BLaER1 treated with 17β-estradiol and CSF1 and Interleukin-3, amounts not matched to agents 10 nM and 100 nM (cell line): ENCODE results near the gene MEN1.

ENCODE experiments used
- H3K27ac ChIP-seq, 11 experiments: shearing (Covaris generic); formaldehyde crosslinking; 2 replicates each; pipeline ENCODE4 v1.8.1; 2022
- H3K27me3 ChIP-seq, 11 experiments: shearing (Covaris generic); formaldehyde crosslinking; 2 replicates each; pipeline ENCODE4 v1.8.1; 2022
- H3K36me3 ChIP-seq, 11 experiments: shearing (Covaris generic); formaldehyde crosslinking; 2 replicates each; pipeline ENCODE4 v1.8.1; 2022
- H3K4me1 ChIP-seq, 10 experiments: shearing (Covaris generic); formaldehyde crosslinking; 2 replicates each; pipeline ENCODE4 v1.8.1; 2022
- H3K4me2 ChIP-seq, 11 experiments: shearing (Covaris generic); formaldehyde crosslinking; 2 replicates each; pipeline ENCODE4 v1.8.1; 2022
- H3K4me3 ChIP-seq, 10 experiments: shearing (Covaris generic); formaldehyde crosslinking; 2 replicates each; pipeline ENCODE4 v1.8.1; 2022
- H3K9ac ChIP-seq, 11 experiments: shearing (Covaris generic); formaldehyde crosslinking; 2 replicates each; pipeline ENCODE4 v1.8.1; 2022
- H3K9me3 ChIP-seq, 11 experiments: shearing (Covaris generic); formaldehyde crosslinking; replicated peaks in 1 of 11; 2 replicates each; pipeline ENCODE4 v1.8.1; 2022
- H4K20me1 ChIP-seq, 11 experiments: shearing (Covaris generic); formaldehyde crosslinking; 2 replicates each; pipeline ENCODE4 v1.8.1; 2022
- Cebpa-rat ChIP-seq, 11 experiments: shearing (Covaris generic); IDR thresholded peaks; 2 replicates each; pipeline ENCODE4 v1.8.1; 2022

The MEN1 gene

GRCh38 chr11:64763526-64764039 lies 46.8 kb downstream of the MEN1 start:
- H3K9ac ChIP-seq: peak overlapping the region; percentile 50 to 72 (median 67)
- H3K27ac ChIP-seq: peak overlapping the region in 10 of 11 experiments; percentile 42 to 82 (median 70); a peak in 20 of 22 replicates
- H3K4me1 ChIP-seq: peaks cover 84 to 98% (median 93%) of the 10 kb centered on the region in 10 experiments
- no peak for TF ChIP-seq Cebpa-rat (IDR thresholded peaks at IDR 0.05)
- H3K4me3 ChIP-seq: peak overlapping the region in 5 of 10 experiments; percentile 7 to 44 (median 21); a peak in 7 of 20 replicates
- H3K36me3 ChIP-seq: peaks cover 59 to 73% (median 67%) of the 10 kb centered on the region in 11 experiments
- peak overlapping the region; percentile 63 to 91 (median 86) for H3K4me2 ChIP-seq
- H3K9me3 ChIP-seq: no peaks in the 10 kb centered on the region
- no peaks in the 10 kb centered on the region for H3K27me3 ChIP-seq
- H4K20me1 ChIP-seq: peaks cover 77 to 94% (median 91%) of the 10 kb centered on the region in 11 experiments

GRCh38 chr11:64762674-64763525 lies 47.5 kb downstream of the MEN1 start:
- Histone ChIP-seq H3K4me1 (peaks cover 77 to 93% (median 86%) of the 10 kb centered on the region in 10 experiments), H3K27ac (peak overlapping the region; percentile 7 to 82 (median 68); a peak in 20 of 22 replicates), H3K9ac (peak overlapping the region; percentile 50 to 72 (median 67); a peak in 21 of 22 replicates)

GRCh38 chr11:64762277-64762673 lies 48.1 kb downstream of the MEN1 start:
- H3K4me3 ChIP-seq: no peak overlapping the region
- H3K4me1 ChIP-seq: peaks cover 71 to 87% (median 80%) of the 10 kb centered on the region in 10 experiments
- peak overlapping the region in 7 of 11 experiments; percentile 60 to 72 (median 67); a peak in 12 of 22 replicates for H3K9ac ChIP-seq
- peaks cover 46 to 60% (median 54%) of the 10 kb centered on the region in 11 experiments for H3K36me3 ChIP-seq
- no peaks in the 10 kb centered on the region for H3K9me3 ChIP-seq
- H4K20me1 ChIP-seq: peaks cover 64 to 81% (median 78%) of the 10 kb centered on the region in 11 experiments
- TF ChIP-seq Cebpa-rat (IDR thresholded peaks at IDR 0.05): no peak
- H3K4me2 ChIP-seq: peak overlapping the region; percentile 63 to 91 (median 86); a peak in 21 of 22 replicates
- no peaks in the 10 kb centered on the region for H3K27me3 ChIP-seq
- peak overlapping the region in 8 of 11 experiments; percentile 42 to 82 (median 73); a peak in 15 of 22 replicates for H3K27ac ChIP-seq

More at GRCh38 chr11:64762674-64763525, 47.5 kb downstream of the MEN1 start:
- peak overlapping the region; percentile 63 to 91 (median 86) for H3K4me2 ChIP-seq
- no peaks in the 10 kb centered on the region for H3K27me3 ChIP-seq
- peaks cover 52 to 67% (median 61%) of the 10 kb centered on the region in 11 experiments for H3K36me3 ChIP-seq
- no peaks in the 10 kb centered on the region for H3K9me3 ChIP-seq
- no peak for TF ChIP-seq Cebpa-rat (IDR thresholded peaks at IDR 0.05)
- peak overlapping the region in 2 of 10 experiments; percentile 21 to 44; a peak in 4 of 20 replicates for H3K4me3 ChIP-seq
- H4K20me1 ChIP-seq: peaks cover 71 to 87% (median 84%) of the 10 kb centered on the region in 11 experiments

DNA sequence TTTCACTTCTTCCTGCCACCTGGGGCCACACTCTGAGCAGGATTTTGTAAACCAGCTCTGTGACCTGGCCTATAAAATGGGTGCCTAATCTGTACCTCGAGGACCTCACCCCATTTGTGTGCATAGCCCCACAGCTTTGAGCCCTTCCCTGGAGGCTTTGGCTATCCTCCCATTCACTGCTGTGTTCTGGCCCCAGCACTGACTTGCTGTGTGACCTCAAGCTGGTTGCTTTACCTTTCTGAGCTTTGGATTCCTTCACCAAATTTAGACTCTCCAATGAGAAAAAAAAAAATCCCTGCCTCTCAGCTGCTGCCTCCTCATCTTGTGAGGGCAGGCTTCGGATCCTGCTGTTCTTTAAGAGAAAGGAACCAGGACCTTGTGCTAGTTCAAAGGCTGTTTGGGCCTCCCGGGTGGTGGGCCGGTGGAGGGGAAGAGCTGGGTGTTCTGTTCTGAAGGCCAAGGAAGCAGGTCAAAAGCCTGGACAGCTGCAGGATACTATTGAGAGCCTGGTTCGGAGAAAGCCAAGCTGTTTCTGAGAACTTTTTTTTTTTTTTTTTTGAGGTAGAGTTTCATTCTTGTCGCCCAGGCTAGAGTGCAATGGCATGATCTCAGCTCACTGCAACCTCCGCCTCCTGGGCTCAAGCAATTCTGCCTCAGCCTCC lies 49.5 kb downstream of the MEN1 start:
- Histone ChIP-seq H3K27ac (peak overlapping the region in 7 of 11 experiments; percentile 23 to 75 (median 41); a peak in 9 of 22 replicates), H3K27me3 (no peaks in the 10 kb centered on the region), H3K4me1 (peaks cover 64 to 85% (median 78%) of the 10 kb centered on the region in 10 experiments), H4K20me1 (peaks cover 52 to 68% (median 66%) of the 10 kb centered on the region in 11 experiments), H3K36me3 (peaks cover 34 to 47% (median 42%) of the 10 kb centered on the region in 11 experiments), H3K9me3 (no peaks in the 10 kb centered on the region), H3K9ac (peak overlapping the region in 7 of 11 experiments; percentile 10 to 67 (median 42); a peak in 12 of 22 replicates), H3K4me2 (peak overlapping the region in 9 of 11 experiments; percentile 53 to 91 (median 71); a peak in 18 of 22 replicates), H3K4me3 (no peak overlapping the region)
- TF ChIP-seq Cebpa-rat (IDR thresholded peaks at IDR 0.05): no peak

GRCh38 chr11:64759722-64760719 lies 50.3 kb downstream of the MEN1 start, which contains the start of gene PYGM:
Gene PYGM (minus strand): TSS chr11:64759974. CDS start chr11:64759898, 76 bp downstream.
- H3K27ac ChIP-seq: peak within 1 kb of the TSS in 8 of 11 experiments; percentile 23 to 75 (median 43); a peak in 16 of 22 replicates
- H3K4me3 ChIP-seq: no peak within 1 kb of the TSS
- peak within 1 kb of the TSS; percentile 21 to 91 (median 68) for H3K4me2 ChIP-seq
- peak within 1 kb of the TSS in 9 of 11 experiments; percentile 16 to 67 (median 42); a peak in 17 of 22 replicates for H3K9ac ChIP-seq
- H4K20me1 ChIP-seq: peaks cover 44 to 59% (median 58%) of the 10 kb centered on the region in 11 experiments
- H3K9me3 ChIP-seq: no peaks in the 10 kb centered on the region
- H3K36me3 ChIP-seq: peaks cover 25 to 39% (median 34%) of the 10 kb centered on the region in 11 experiments
- TF ChIP-seq Cebpa-rat (IDR thresholded peaks at IDR 0.05): no peak
- no peaks in the 10 kb centered on the region for H3K27me3 ChIP-seq
- H3K4me1 ChIP-seq: peaks cover 55 to 85% (median 74%) of the 10 kb centered on the region in 10 experiments

GRCh38 chr11:64759131-64759721 lies 51.1 kb downstream of the MEN1 start:
- Histone ChIP-seq H3K27ac (peak overlapping the region in 6 of 11 experiments; percentile 34 to 75 (median 45); a peak in 10 of 22 replicates), H3K4me1 (peaks cover 47 to 79% (median 67%) of the 10 kb centered on the region in 10 experiments)

More at GRCh38 chr11:64759131-64759721, 51.1 kb downstream of the MEN1 start:
- no peak overlapping the region for H3K4me3 ChIP-seq
- H4K20me1 ChIP-seq: peaks cover 36 to 51% (median 50%) of the 10 kb centered on the region in 11 experiments
- H3K4me2 ChIP-seq: peak overlapping the region in 10 of 11 experiments; percentile 32 to 91 (median 70); a peak in 18 of 22 replicates
- H3K9me3 ChIP-seq: no peaks in the 10 kb centered on the region
- H3K27me3 ChIP-seq: no peaks in the 10 kb centered on the region
- peaks cover 18 to 31% (median 26%) of the 10 kb centered on the region in 11 experiments for H3K36me3 ChIP-seq
- TF ChIP-seq Cebpa-rat (IDR thresholded peaks at IDR 0.05): no peak
- peak overlapping the region in 8 of 11 experiments; percentile 16 to 67 (median 45); a peak in 10 of 22 replicates for H3K9ac ChIP-seq
